C4-2B (cell line): ENCODE measurements around the gene BLNK.

Experiments
- ZFX ChIP-seq: fragments of 450-650 bp; IDR thresholded peaks from 2 replicates; pipeline ENCODE4 v1.6.1; 2017
- TF ChIP-seq, protein P1 (sequence below): fragments of 450-650 bp; conservative IDR thresholded peaks from 2 replicates; pipeline ENCODE4 v1.5.1; 2017; ENCODE audit warnings: mild to moderate bottlenecking

DNA sequence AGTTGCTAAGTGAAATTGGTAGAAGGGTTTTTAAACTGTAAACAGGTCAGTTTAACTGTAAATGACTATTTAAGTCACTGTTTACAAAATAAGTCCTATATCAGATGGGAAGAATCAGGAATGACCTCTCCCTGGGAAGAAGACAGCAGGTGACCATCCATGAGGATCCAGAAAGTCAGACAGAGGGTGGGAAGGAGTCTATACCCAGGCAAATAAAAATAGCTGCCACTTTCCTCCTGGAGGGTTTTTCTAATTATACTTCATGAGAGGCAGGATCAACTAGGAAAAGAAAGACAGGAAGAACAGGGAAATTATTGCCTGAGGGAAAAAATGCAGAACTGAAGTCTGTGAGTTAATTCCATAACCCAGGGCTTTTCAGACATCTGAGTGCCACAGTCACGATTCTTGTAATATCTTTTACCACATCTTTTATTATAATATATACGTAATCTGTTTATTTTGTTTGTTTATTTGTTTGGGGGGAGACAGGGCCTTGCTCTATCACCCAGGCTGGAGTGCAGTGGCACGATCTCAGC, 39.9 kb upstream of the BLNK start:
- TF ChIP-seq, protein P1, sequence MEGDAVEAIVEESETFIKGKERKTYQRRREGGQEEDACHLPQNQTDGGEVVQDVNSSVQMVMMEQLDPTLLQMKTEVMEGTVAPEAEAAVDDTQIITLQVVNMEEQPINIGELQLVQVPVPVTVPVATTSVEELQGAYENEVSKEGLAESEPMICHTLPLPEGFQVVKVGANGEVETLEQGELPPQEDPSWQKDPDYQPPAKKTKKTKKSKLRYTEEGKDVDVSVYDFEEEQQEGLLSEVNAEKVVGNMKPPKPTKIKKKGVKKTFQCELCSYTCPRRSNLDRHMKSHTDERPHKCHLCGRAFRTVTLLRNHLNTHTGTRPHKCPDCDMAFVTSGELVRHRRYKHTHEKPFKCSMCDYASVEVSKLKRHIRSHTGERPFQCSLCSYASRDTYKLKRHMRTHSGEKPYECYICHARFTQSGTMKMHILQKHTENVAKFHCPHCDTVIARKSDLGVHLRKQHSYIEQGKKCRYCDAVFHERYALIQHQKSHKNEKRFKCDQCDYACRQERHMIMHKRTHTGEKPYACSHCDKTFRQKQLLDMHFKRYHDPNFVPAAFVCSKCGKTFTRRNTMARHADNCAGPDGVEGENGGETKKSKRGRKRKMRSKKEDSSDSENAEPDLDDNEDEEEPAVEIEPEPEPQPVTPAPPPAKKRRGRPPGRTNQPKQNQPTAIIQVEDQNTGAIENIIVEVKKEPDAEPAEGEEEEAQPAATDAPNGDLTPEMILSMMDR = no peak
- no peak for TF ChIP-seq ZFX
